Measurements from ENCODE around the gene MCF2L2. TPM values are rescaled to one million over a fixed set of nuclear protein-coding genes. Genes with fewer than 3 reads are reported as not detected.
A peak's percentile ranks its signal among the peaks of the same experiment; 100 is the strongest.

MCF2L2 gene
- total RNA-seq, 1 experiment from 2014 or later: 3.9 TPM

DNA sequence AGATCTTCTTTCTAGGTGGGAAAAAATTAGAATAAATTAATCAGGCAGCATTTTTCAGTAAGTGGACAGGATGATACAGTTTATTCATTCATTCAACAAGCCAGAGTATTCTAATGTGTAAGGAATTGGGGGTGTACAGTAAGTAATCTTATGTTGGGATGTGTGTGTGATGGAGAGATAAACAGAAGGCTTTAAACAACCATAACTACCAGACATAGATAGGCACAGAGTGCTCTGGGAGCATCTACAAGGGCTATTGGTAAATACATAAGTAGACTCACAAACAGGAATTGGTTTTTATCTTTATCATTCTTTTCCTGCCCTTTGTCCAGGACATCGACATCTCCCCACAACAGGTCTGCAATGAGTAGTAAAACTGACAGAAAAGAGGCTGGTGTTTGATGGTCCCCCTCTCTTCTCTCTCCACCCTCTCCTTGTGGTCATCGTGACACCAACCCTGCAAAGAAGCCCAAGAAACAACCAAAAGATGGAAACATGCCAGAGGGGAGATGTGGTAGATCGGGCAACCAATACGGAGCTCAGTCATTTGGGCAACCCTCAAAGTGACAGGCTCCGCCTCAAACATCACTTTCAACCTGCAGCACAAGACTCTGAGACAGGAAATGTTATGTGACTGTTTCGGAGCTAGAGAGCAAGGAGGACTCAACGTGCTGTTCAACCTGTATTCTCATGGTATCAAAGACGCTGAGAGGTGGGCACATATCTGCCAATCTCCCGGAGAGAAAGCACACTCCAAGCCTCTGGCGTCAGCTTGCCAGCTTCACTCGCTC, 204.0 kb downstream of the MCF2L2 start:
- no peaks in the 10 kb centered on the region for H3K9me3 Mint-ChIP-seq (ENCODE audit: unreplicated experiment)
- H3K36me3 Mint-ChIP-seq (ENCODE audit: insufficient read depth, unreplicated experiment): no peaks in the 10 kb centered on the region
- CTCF ChIA-PET: no interaction called here
- Histone ChIP-seq H3K36me3 (ENCODE audit: control insufficient read depth, insufficient read depth, low read length) (no peaks in the 10 kb centered on the region), H3K27me3 (replicated peaks; ENCODE audit: control insufficient read depth, insufficient read depth, low read length) (no peaks in the 10 kb centered on the region), H3K4me1 (peaks cover 15% of the 10 kb centered on the region), H3K4me3 (ENCODE audit: low read depth, low read length) (no peak overlapping the region), H3K9me3 (no peaks in the 10 kb centered on the region)
- POLR2A ChIA-PET: no interaction called here
- BruUV-seq (replicated peaks): no TSS peak
- no peaks in the 10 kb centered on the region for H3K27me3 Mint-ChIP-seq (ENCODE audit: insufficient read depth, unreplicated experiment)
- TF ChIP-seq, protein P1, sequence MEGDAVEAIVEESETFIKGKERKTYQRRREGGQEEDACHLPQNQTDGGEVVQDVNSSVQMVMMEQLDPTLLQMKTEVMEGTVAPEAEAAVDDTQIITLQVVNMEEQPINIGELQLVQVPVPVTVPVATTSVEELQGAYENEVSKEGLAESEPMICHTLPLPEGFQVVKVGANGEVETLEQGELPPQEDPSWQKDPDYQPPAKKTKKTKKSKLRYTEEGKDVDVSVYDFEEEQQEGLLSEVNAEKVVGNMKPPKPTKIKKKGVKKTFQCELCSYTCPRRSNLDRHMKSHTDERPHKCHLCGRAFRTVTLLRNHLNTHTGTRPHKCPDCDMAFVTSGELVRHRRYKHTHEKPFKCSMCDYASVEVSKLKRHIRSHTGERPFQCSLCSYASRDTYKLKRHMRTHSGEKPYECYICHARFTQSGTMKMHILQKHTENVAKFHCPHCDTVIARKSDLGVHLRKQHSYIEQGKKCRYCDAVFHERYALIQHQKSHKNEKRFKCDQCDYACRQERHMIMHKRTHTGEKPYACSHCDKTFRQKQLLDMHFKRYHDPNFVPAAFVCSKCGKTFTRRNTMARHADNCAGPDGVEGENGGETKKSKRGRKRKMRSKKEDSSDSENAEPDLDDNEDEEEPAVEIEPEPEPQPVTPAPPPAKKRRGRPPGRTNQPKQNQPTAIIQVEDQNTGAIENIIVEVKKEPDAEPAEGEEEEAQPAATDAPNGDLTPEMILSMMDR (IDR thresholded peaks at IDR 0.05; ENCODE audit: insufficient read depth in 1 of 2, low read depth in 1 of 2, low read length in 1 of 2, severe bottlenecking in 1 of 2, unreplicated experiment in 1 of 2): no peak
- H3K4me1 Mint-ChIP-seq (ENCODE audit: low read depth, unreplicated experiment): no peaks in the 10 kb centered on the region
- H3K4me3 Mint-ChIP-seq (ENCODE audit: unreplicated experiment): no peak overlapping the region
- no peak for DNase-seq
- intact Hi-C loops (cut with micrococcal nuclease; ENCODE audit: unreplicated experiment): no loop called here
- no peak overlapping the region for H3K27ac Mint-ChIP-seq (ENCODE audit: unreplicated experiment)

DNA sequence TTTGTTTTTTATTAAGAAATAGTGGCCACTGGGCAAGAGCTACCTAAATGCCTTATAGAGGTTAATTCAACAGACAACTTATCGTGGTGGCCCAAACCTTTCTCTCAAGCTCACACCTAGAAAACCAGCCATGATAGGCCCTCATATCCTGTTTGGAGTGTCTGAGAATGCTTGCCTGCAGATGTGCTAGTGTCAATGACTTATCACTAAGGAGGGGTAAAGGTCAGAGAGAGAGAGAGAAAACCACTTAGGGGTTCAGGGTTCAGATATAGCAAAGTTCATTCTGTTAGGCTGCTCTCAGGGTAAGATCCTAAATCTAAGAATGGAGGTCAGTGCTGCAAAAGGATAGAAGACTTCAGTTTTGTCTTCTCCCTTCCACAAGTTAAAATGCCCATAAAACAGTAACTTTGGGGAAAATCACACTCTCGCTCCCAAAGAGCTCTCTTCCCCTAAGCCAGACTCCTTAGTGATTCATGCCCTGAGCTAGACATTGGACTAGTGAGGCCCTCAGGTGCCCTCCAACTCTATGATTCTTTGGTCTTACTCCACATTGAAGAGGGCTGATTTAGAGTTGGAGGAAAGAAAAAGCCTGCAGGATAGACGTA, 205.7 kb downstream of the MCF2L2 start:
- Mint-ChIP-seq H3K4me3 (ENCODE audit: unreplicated experiment) (no peak overlapping the region), H3K4me1 (ENCODE audit: low read depth, unreplicated experiment) (no peaks in the 10 kb centered on the region), H3K36me3 (ENCODE audit: insufficient read depth, unreplicated experiment) (peaks cover 1% of the 10 kb centered on the region), H3K27ac (ENCODE audit: unreplicated experiment) (peak overlapping the region; percentile 29), H3K9me3 (ENCODE audit: unreplicated experiment) (no peaks in the 10 kb centered on the region), H3K27me3 (ENCODE audit: insufficient read depth, unreplicated experiment) (no peaks in the 10 kb centered on the region)
- H3K36me3 ChIP-seq (ENCODE audit: control insufficient read depth, insufficient read depth, low read length): no peaks in the 10 kb centered on the region
- DNase-seq: no peak
- BruUV-seq (replicated peaks): no TSS peak
- H3K4me3 ChIP-seq (ENCODE audit: low read depth, low read length): no peak overlapping the region
- POLR2A ChIA-PET: no interaction called here
- peaks cover 15% of the 10 kb centered on the region for H3K4me1 ChIP-seq
- CTCF ChIA-PET: no interaction called here
- no peaks in the 10 kb centered on the region for H3K9me3 ChIP-seq
- TF ChIP-seq, protein P1 (IDR thresholded peaks at IDR 0.05; ENCODE audit: insufficient read depth in 1 of 2, low read depth in 1 of 2, low read length in 1 of 2, severe bottlenecking in 1 of 2, unreplicated experiment in 1 of 2): no peak
- H3K27me3 ChIP-seq (replicated peaks; ENCODE audit: control insufficient read depth, insufficient read depth, low read length): no peaks in the 10 kb centered on the region
- intact Hi-C loops (cut with micrococcal nuclease; ENCODE audit: unreplicated experiment): no loop called here

DNA sequence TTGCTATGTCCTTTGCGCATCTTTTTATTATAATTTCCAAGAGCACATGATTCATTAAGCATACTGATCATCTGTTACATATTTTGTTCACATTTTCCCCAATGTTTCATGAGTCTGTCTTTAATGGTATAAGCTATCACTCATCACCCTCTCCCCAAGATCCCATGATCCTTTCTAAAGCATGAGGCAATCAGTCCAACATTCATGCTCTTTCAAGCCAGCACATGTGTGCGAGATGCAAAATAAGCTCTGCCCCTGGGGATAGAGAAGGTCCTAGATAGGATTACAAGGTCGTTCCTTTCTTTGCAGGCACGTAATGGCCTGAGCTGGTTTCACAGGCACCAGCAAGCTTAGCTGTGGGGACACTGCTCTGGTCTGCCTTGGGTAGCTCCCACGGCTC, 207.6 kb downstream of the MCF2L2 start:
- H3K27ac Mint-ChIP-seq (ENCODE audit: unreplicated experiment): no peak overlapping the region

More for the DNA sequence above, 207.6 kb downstream of the MCF2L2 start:
- Mint-ChIP-seq H3K27me3 (ENCODE audit: insufficient read depth, unreplicated experiment) (no peaks in the 10 kb centered on the region), H3K36me3 (ENCODE audit: insufficient read depth, unreplicated experiment) (peaks cover 6% of the 10 kb centered on the region), H3K4me1 (ENCODE audit: low read depth, unreplicated experiment) (no peaks in the 10 kb centered on the region), H3K4me3 (ENCODE audit: unreplicated experiment) (no peak overlapping the region), H3K9me3 (ENCODE audit: unreplicated experiment) (no peaks in the 10 kb centered on the region)
- no peak overlapping the region for H3K4me3 ChIP-seq (ENCODE audit: low read depth, low read length)
- intact Hi-C loops (cut with micrococcal nuclease; ENCODE audit: unreplicated experiment): no loop called here
- H3K27me3 ChIP-seq (replicated peaks; ENCODE audit: control insufficient read depth, insufficient read depth, low read length): no peaks in the 10 kb centered on the region
- BruUV-seq (replicated peaks): no TSS peak
- no peaks in the 10 kb centered on the region for H3K36me3 ChIP-seq (ENCODE audit: control insufficient read depth, insufficient read depth, low read length)
- H3K4me1 ChIP-seq: peaks cover 11% of the 10 kb centered on the region
- no peaks in the 10 kb centered on the region for H3K9me3 ChIP-seq
- CTCF ChIA-PET: interaction anchor here (0.9 to 1.1 kb wide), 2 partner anchors 9 to 32 kb away, joined by 3 to 4 read pairs; no protein-coding TSS in a partner anchor
- POLR2A ChIA-PET: no interaction called here
- no peak for DNase-seq
- TF ChIP-seq, protein P1 (IDR thresholded peaks at IDR 0.05; ENCODE audit: insufficient read depth in 1 of 2, low read depth in 1 of 2, low read length in 1 of 2, severe bottlenecking in 1 of 2, unreplicated experiment in 1 of 2): no peak

Data from Caco-2 (cell line).